ENCODE measurements around the gene NAGK. TPM values are rescaled to one million over a fixed set of nuclear protein-coding genes. Genes with fewer than 3 reads are reported as not detected.

NAGK gene
- total RNA-seq, 1 experiment from 2014 or later, result 87.7 TPM

GRCh38 chr2:71108091-71108490 is 39.6 kb downstream of the NAGK start:
- DNase-seq (ENCODE audit: low read depth), result no peak

- no peak for DNase-seq (ENCODE audit: low read depth)
These were observed 45.4 kb downstream of the NAGK start for GRCh38 chr2:71113843-71114242.

- DNase-seq (ENCODE audit: low read depth), result no peak
These were observed 48.6 kb downstream of the NAGK start for GRCh38 chr2:71117063-71117462.

- no peak for DNase-seq (ENCODE audit: low read depth)
These were observed 51.7 kb downstream of the NAGK start for GRCh38 chr2:71120195-71120594.

GRCh38 chr2:71121479-71121878 is 53.0 kb downstream of the NAGK start:
- no peak for DNase-seq (ENCODE audit: low read depth)

- DNase-seq (ENCODE audit: low read depth), result peak; percentile 3
These were observed 54.2 kb downstream of the NAGK start for GRCh38 chr2:71122387-71123298.

- DNase-seq (ENCODE audit: low read depth), result no peak
These were observed 57.3 kb downstream of the NAGK start for GRCh38 chr2:71125506-71126294.

GRCh38 chr2:71126957-71127356 is 58.5 kb downstream of the NAGK start:
- DNase-seq (ENCODE audit: low read depth), result no peak

Other genes with a start within 250 kb of the NAGK start
- not detected in 2 replicates for gene CLEC4F, start 248.0 kb upstream of the NAGK start, total RNA-seq (2014; rRNA removed; shearing (Covaris generic))
- not detected in 2 replicates for gene CD207, start 232.8 kb upstream of the NAGK start, total RNA-seq (2014; rRNA removed; shearing (Covaris generic))
- gene VAX2, start 168.1 kb upstream of the NAGK start, total RNA-seq (2014; rRNA removed; shearing (Covaris generic)), result 1.2 and 3.5 TPM in 2 replicates
- 0.81 TPM in 1 of 2 replicates, not detected in the other for gene ATP6V1B1, start 132.7 kb upstream of the NAGK start, total RNA-seq (2014; rRNA removed; shearing (Covaris generic))
- 0.12 and 0.17 TPM in 2 replicates for gene ANKRD53, start 90.0 kb upstream of the NAGK start, total RNA-seq (2014; rRNA removed; shearing (Covaris generic))
- gene TEX261, start 73.8 kb upstream of the NAGK start, total RNA-seq (2014; rRNA removed; shearing (Covaris generic)), result 61.5 and 107 TPM in 2 replicates
- 16.5 and 17.7 TPM in 2 replicates for gene MCEE, start 61.6 kb downstream of the NAGK start, total RNA-seq (2014; rRNA removed; shearing (Covaris generic))
- 14.1 and 20.7 TPM in 2 replicates for gene MPHOSPH10, start 62.0 kb downstream of the NAGK start, total RNA-seq (2014; rRNA removed; shearing (Covaris generic))
- 0.52 and 0.81 TPM in 2 replicates for gene PAIP2B, start 158.5 kb downstream of the NAGK start, total RNA-seq (2014; rRNA removed; shearing (Covaris generic))